ENCODE measurements around the gene ILDR1.

- TF ChIP-seq SNAI2 (CRISPR knock-in tag; IDR thresholded peaks at IDR 0.05) (no peak), TCF4 (CRISPR knock-in tag; IDR thresholded peaks at IDR 0.05; ENCODE audit: borderline replicate concordance) (no peak), ARNTL (CRISPR knock-in tag; IDR thresholded peaks at IDR 0.05; ENCODE audit: borderline replicate concordance, low read depth) (no peak), ZFP30 (CRISPR knock-in tag; IDR thresholded peaks at IDR 0.05) (no peak), PATZ1 (CRISPR knock-in tag; IDR thresholded peaks at IDR 0.05; ENCODE audit: borderline replicate concordance) (no peak), POU6F1 (CRISPR knock-in tag; IDR thresholded peaks at IDR 0.05; ENCODE audit: borderline replicate concordance, low read depth) (no peak), ZNF70 (CRISPR knock-in tag; IDR thresholded peaks at IDR 0.05) (no peak), BACH2 (CRISPR knock-in tag; IDR thresholded peaks at IDR 0.05; ENCODE audit: borderline replicate concordance) (no peak), ZC3H10 (CRISPR knock-in tag; IDR thresholded peaks at IDR 0.05) (no peak), ESRRG (CRISPR knock-in tag; IDR thresholded peaks at IDR 0.05) (no peak), TSHZ2 (CRISPR knock-in tag; IDR thresholded peaks at IDR 0.05) (no peak)
Observed at GRCh38 chr3:121970047-121970446, 52.0 kb downstream of the ILDR1 start.
